GM12872 (cell line): ENCODE data around the gene PTMA.

ENCODE experiments used
- TF ChIP-seq, protein P1 (sequence below): IDR thresholded peaks from 3 replicates; pipeline ENCODE4 v1.5.1; 2011; ENCODE audit warnings: low read depth, mild to moderate bottlenecking, low read length, moderate library complexity; ENCODE audit not compliant: insufficient read depth

Gene PTMA

DNA sequence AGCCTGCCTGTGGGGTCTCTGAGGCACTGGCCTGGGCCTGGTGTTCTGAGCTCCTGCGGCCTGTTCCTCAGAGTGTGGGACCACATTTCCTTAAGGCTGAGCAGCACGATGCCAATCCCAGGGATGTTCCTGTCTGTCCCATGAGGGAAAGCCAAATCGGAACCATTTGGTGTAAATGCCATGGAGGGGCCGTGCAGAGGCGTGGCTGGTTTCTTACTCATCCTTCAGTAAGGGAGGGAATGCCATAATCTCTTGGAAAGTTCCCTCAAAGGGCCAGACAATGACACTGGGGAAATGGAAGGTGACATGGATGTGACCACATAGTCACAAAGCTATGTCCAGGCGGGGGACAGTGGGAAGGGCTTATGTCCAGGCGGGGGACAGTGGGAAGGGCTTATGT, 14.4 kb upstream of the PTMA start:
- TF ChIP-seq, protein P1, sequence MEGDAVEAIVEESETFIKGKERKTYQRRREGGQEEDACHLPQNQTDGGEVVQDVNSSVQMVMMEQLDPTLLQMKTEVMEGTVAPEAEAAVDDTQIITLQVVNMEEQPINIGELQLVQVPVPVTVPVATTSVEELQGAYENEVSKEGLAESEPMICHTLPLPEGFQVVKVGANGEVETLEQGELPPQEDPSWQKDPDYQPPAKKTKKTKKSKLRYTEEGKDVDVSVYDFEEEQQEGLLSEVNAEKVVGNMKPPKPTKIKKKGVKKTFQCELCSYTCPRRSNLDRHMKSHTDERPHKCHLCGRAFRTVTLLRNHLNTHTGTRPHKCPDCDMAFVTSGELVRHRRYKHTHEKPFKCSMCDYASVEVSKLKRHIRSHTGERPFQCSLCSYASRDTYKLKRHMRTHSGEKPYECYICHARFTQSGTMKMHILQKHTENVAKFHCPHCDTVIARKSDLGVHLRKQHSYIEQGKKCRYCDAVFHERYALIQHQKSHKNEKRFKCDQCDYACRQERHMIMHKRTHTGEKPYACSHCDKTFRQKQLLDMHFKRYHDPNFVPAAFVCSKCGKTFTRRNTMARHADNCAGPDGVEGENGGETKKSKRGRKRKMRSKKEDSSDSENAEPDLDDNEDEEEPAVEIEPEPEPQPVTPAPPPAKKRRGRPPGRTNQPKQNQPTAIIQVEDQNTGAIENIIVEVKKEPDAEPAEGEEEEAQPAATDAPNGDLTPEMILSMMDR: no peak

DNA sequence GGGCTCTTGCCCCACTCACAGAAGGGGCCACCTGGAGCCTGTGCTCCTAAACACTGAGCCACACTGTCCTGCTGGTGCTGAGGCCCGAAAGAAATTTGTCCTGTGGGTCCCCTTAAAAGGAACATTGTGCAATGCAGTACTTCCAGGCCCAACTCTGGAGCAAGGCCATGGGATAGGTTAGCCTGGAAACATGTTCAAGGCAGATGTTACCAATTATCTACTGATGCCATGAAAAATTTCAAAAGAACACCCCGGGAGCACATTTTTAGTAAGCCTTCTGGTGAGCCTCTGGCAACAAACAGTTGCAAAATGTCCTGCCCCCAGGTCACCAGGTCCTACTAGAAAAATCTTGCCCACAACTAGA, 12.3 kb upstream of the PTMA start:
- TF ChIP-seq, protein P1: no peak

GRCh38 chr2:231699006-231699405, 9.3 kb upstream of the PTMA start:
- TF ChIP-seq, protein P1: no peak

DNA sequence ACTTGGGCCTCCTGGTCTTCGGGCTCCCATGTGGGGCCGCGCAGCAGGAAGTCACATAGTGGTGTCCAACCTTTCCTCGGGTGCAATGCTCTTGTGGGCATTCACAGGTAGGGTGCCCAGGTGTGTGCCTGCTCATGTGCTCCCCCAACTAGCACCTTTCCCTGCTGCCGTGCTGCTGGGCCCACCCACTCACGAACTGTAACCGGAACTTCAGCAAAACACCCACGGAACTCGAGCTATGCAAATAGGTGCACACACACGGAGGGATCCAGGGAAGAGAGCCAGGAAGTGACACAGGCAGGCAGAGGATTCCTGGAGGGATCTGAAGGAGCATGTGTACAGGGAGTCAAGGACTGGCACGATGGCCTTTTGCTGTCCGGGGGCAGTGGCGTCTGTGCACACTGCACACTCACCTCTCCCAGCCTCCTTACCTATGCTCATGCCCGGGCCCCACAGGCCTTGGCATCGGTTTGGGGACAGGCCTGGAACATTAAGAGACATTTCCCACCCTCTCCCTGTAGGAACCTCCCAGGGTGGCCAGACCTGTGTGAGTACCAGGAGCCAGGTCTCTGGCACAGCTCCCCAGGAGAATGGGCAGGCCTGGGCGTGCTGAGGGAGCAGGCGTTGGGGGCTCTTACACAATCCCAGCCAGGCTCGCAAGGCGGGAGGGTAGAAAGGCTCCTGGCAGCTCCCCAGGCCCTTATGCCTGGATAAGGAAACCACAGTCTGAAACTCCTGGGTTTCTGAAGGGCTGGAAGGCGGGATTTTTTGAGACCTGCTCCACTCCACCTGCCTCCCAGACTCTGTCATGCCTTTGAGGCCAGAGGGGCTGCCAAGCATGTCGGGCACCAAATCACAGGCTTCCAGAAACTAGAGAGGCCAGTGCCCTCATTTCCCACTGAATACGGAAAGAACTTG, 6.6 kb upstream of the PTMA start:
- TF ChIP-seq, protein P1: no peak

- TF ChIP-seq, protein P1: no peak
Measured at GRCh38 chr2:231704017-231704416, 4.3 kb upstream of the PTMA start.

- TF ChIP-seq, protein P1: peak; percentile 97
Measured at GRCh38 chr2:231706731-231707624, 1.3 kb upstream of the PTMA start.

DNA sequence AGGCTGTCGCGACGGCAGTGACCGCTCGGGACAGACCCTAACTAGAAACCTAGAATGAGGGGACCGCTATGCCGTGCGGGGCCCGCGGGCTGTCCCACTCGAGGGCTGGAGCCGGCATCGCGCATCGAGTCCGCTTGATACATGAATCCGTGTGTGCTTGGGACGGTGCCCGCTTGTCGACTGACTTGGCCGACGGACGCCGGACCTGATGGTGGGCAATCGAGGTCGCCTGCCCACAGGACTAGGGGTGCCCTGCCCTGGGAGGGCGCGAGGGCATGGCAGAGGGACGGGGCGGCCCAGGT, 749 bp upstream of the PTMA start:
- TF ChIP-seq, protein P1: no peak
